Activated naive CD4-positive, alpha-beta T cell (primary cell): ENCODE data around the gene LINC01488.

Experiments
- DNase-seq, 4 experiments: peaks; one replicate each; lab custom pipeline; 2025; lab: John Stamatoyannopoulos, UW

The LINC01488 gene

DNA sequence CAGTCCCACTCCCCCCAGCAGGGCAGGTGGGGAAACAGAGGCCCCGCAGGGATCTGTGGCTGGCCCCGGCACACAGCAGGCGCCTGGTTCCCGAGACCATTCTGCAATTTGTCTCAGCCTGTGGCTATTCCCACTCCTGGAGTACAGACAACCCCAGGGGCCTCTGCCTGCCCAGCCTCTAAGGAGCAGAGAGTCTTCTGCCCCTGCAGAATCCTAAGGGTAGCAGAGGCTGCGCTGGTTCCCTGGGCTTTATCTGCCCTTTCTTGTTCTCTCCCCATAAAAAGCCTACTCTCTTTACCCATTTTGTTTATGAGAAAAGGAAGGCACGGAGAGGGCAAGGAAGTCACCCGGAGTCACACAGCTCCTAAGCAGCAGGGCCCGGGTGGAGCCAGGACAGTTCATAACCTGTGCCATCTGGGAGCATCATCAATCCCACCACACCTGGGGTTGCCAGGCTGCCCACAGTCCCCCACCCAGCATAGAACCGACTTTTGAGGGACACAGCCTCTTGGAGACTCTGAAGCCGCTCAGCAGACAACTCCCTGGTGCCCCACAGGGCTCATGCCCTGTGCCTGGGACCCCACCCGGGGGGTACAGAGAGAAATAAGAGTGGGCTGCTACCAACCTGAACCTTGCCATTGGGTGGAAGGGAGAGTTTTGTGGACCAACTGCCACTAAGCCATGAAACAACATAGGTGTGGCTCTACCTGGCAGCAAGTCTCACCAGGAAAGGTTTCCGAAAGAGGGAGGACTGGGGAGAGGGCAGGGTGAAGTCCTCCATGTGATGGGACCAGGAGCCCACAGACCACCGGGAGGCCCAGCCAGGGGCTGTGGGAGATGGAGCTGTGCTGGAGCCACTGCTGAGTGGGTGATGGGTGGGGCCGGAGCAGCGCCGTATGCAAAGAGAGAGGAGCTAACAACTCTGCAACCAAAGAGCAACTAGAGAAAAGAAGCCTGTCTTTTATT, 17.2 kb upstream of the LINC01488 start:
- no peak for DNase-seq

DNA sequence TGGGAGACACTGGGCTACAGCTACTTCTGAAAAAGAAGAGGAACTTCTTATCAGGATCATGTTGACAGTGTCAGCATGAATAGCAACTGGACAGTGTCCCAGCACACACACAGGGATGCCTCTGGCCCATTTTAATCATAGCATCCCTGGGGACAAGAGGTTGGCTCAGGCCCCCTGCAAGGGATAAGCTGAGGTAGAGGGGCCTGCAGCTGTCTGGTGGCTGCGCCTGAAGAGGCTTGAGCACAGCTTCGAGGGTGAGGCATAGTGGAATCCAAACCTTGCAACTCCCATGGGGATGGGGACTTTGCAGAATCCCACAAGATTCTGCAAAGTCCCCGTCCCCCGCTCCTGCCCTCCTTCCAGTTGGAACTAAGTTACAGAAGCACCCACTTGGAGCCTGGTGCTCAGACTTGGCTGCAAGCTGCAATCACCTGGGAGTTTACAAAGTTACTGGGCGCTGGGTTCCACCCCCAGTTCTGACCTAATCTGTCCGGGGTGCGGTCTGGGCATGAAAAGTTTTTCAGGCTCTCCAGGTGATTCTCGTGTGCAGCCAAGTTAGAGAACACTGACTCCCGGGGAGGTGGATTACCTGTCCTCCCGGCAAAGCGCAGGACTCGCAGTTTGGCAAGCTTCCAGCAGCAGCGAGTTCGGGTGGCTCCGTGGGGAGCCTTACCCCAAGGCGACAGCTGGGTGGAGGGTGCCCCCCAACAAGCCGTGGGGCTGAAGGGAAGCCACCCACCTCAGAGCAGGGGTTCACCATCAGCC, 16.0 kb upstream of the LINC01488 start:
- no peak for DNase-seq

DNA sequence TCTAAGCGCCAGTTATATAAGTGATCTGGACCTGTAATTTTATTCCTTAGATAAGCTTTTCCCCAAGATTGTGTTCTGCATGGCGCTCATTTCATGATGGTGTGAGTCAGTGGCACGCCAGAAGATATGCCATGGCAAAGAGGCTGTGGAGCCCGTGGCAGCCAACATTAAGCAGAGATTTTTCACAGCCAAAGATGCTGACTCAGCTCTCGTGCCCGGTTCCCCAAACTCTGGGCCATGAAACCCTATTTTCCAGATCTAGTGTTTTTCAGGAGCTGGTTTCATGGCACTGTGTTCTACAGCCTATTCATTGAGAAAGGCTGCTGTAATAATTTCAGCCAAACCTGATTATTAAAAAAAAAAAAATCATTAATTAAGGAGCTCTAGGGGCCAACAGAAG, 15.4 kb upstream of the LINC01488 start:
- DNase-seq: no peak

DNA sequence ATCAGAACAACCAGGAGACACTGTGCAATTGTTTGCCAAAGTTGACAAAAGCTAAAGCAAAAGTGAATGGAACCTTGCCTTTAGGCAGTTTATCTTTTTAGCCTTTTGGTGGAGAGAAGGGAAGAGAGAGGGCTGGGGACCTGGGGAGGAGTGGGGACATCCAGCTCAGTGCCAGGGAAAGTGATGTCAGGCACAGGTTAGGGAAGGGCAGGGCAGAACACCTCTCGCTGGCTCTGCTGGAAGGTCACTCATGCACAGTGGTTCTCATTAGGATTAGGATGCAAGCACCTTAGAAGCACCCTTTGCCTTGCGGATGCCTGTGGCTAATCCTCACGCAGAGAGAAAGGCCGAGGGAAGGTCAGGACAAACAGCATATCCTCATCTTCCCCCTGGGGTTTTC, 14.3 kb upstream of the LINC01488 start:
- no peak for DNase-seq

DNA sequence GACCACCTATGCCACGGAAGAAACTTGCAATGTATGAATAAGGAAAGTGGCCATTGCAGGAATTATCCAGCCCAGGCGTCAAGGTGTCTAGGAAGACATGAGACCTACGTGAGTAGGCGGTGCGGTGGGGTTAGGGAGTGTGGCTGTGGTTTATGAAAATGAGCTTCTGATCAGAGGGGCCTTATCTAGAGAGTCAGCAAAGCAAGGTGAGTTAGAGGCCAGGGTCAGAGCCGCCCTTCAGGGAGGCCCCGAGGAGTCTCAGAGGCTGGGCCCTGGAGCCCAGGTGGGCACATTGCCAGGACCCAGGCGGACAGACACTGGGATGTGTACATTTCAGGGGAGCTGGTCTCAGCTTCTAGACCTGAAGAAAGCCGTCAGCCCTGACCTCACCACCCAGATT, 13.8 kb upstream of the LINC01488 start:
- no peak for DNase-seq

DNA sequence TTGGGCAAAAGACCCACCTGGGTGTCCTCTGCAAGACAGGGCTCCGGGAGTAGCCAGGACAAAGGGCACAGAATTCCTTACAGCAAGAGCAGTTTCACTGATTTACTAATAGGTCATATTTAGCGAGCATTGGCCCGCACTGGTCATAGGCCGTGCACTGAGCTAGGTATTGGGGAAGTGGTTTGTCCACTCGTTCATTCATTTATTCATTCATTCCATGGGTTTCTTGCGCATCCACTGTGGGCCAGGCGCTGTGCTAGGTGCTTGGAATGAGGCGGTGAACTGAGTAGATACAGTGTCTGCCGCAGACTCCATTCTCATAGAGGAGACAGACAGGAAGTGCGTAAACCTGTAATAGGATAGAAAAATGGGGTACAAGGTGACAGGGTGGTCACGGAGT, 13.2 kb upstream of the LINC01488 start:
- no peak for DNase-seq

DNA sequence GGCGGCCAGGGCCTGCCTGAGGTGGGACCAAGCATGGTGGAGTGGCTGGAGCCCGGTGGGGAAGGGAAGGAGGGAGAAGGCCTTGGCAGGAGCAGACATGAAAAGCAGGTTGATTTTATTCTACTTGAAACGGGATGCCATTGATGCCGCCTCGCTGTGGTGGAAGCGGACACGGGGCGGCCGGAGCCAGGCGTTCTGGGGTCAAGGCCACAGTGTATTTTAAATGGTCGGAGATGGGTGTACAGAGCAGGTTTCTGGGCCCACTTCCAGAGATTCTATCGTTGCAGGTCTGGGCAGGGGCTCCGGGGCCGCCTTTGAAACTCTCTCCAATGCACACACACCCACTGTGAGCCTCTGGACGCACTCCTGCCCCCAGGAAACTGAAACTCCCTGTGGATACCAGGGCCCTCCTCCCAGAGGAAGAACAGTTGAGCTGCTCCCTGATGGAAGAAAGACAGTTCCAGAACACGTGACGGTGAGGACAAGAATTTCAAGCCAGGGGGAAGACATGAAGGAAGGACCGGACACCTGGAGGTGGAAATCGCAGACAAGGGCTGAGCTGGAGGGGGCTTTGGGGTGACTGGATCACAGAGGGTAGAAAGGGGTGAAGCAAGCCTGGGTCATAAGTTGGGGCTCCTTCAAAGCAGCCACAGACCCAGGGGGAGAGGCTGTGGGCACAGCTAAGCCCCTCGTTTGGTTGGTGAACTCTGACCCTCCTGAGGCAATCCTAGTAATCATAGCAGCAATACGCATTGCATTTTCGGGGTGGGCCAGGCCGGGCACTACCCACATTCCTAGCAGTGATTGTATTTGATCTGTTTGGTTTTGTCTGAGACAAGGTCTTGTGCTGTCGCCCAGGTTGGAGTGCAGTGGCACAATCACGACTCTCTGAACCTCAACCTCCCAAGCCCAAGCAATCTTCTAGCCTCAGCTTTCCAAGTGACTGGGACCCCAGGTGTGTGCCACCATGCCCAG, 12.3 kb upstream of the LINC01488 start:
- DNase-seq: no peak

DNA sequence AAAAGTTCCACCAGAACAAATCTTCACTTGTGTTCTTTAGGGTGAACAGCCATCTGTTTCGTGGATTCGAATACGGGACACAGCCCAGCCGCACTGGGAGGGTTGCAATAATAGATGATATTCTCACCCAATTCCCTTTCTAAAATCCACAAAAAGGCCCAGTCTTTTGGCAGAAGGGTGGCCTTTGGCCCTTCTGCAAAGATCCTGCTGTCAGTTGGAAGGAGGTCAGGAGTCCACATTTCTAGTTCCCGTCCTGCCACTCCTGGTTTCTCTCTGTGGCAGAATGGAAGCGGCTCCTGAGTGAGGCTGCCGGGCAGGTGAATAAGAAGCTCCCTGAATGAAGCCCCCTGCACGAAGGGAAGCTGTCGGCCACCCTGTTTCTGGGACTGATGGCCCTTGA, 11.2 kb upstream of the LINC01488 start:
- DNase-seq: no peak

DNA sequence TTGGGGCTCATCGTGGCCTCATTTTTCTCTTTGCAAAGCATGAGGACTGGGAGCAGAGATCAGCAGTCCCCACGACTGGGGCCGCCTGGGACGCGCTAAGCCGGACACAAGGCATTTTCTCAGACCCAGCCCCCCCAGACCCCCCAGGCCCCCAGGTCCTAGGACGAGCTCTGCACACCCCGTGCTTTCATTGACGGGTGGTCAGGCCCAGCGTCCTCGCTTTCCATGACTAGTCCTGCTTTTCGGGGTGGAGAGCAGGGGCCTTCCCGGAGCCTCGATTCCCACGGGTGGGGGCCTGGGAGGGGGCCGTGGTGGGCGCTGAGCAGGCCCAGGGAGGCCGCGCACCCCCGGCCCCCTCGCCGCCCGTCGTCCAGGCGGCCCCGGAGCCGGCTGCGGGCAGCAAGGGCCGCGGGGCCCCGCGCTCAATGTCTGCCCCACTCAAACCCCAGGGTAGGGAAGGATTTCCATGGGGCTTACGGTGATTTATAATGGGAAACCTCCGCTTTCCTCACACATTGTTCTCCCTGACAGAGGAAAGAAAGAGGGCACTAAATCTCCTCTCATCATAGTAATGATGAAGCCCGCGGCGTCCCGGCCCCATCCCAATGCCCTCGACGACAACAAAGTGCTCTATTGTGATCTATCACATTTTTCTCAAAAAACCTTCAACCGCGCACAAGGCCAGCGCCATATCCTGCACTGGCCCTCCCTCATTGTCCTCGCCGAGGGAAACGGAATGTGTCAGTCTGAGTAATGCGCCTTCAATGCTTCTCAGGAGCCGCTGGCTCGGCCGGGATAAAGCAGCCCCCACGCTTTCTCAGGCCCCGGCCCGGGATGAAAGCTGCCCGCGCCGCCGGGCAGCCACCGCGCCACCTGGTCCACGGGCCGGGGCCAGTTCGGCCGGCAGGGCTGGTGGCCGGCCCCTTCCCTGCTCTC, 10.4 kb upstream of the LINC01488 start:
- DNase-seq: no peak

DNA sequence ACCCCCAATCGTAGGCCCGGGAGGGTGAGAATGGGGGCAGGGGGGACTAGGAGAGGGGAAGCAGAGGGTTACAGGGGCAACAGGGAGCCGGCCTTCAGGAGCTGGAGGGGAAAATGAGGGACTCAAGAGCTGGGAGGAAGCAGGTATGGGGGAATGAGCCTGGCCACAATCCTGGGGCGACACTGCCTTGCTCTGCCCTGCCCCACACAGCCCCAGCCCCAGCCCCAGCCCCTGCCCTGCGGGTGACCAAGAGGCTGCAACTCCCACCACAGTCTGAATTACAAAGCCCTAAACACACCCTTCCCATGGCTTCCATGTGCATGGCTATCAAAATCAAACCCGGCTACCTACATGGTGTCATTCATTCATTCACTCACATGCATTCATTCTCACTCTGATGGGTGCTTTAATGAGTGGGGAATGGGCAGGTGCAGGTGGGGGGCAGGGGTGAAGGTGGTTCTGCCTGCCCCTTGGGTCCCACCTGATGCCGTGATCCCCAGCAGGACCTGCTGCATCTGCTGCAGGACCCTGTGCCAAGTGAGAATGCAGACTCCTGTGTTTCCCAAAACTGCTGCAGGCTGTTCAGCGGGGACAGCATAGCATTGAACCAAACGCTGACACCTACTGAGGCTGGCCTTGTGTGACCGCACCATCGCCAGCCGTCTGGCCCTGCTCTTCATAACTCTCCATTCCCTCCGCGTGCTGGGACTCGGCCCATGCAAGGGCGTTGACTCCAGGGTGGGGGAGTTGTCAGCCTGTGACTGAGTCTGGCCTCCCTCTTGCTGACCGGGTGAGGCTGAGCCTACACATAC, 9.5 kb upstream of the LINC01488 start:
- no peak for DNase-seq

DNA sequence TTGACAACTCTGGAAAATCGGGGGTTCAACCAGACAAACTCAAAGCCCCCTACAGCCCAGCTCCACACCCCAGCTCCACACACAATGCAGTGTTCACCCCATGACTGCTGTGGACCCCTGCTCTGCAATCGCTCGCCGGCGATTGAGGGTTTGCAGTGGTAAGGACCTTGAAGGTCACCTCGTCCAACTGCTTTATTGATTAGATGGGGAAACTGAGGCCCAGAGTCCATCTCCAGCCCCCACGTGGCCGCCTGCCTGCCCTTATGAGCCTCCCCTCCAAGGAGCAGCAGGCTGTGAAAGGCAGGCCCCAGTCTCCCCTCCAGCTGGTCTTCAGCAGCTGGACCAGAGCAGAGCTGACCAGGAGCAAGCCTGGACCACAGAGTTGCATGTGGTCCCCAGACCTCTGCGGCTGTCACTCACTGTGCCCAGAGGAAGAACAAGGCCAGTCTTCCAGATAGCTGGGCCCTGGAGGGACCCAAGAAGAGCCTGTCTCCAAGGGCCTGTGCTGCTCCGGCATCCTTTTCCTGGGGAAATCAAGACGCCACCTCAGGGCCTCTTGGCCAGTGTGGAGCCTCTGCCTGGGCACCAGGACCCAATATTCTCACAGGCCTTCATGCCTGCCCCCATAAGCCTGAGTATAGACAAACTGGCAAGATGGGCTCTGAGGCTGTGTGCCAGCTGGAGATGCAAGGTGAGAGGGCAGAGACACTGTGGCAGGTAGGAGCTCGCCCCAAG, 8.8 kb upstream of the LINC01488 start:
- DNase-seq: no peak

DNA sequence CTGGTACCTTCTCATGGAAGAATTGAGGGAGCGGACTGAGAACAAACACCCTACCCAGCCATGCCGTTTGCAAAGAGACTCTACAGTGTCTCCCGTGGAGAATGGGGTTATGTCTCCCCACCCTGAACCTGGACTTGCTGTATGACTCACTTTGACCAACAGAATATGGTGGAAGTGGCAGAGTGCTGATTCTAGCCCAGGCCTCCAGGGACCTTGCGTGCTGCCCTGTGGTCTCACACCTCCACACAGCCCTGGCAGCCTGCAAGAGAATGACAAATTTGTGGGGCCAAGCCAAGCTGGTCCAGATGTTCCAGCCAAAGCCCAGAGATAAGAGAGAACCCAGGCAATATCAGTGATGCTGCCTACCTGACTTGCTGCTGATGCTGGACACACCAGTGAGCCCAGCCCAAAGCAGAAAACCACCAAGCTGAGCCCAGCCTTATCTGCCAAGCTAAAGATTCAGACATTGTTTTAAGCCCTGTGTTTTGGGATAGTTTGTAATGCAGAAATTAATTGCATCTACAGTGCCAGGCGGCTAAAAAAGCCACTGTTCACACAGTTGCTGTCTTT, 8.1 kb upstream of the LINC01488 start:
- DNase-seq: no peak

DNA sequence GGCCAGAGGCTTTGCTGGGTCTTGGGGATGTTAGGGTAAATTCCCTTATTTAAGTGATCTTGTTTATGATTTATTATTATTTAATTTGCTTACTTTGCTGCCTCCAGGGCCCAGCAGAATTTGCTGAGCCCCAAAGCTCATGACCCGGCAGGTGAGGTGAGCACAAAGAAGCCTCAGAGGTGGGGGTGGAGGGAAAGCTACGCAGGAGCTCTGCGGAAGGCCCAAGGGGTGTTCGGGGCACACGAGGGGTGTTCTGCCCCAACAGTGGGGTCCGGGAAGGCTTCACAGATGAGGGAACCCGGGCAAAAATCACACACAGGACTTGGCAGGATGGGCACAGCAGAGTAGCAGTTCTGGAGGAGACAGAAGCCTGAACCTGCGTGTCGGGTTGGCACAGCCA, 6.7 kb upstream of the LINC01488 start:
- no peak for DNase-seq

DNA sequence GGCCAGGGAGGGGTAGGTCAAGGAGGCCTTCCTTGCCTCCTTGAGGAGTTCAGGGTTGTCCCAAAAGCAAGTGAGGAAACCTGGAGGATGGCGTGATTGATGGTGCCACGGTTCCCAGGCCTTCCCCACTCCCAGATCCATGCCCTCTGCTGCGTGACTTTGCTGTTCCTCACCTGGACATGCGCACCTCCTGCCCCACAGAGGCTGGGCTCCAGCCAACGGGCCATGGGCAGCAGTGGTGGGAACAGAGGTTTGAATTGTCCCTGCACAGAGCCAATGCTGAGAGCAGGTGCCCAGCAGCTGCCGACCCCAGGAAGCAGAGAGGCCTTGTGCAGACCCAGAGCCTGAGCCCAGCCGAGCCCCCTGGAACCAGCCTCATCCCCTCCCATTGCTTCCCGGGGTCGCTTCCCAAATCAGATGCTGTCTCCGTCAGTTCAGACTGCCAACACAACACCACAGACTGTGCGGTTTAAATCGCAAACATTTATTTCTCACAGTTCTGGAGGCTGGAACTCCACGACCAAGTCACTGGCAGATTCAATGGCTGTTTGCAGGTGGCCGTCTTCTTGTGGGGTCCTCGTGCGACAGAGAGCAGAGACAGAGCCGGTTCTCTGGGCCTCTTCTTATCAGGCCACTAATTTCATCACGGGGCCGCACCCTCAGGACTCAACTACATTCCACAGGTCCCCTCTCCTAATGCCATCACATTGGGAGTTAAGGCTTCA, 6.2 kb upstream of the LINC01488 start:
- no peak for DNase-seq

DNA sequence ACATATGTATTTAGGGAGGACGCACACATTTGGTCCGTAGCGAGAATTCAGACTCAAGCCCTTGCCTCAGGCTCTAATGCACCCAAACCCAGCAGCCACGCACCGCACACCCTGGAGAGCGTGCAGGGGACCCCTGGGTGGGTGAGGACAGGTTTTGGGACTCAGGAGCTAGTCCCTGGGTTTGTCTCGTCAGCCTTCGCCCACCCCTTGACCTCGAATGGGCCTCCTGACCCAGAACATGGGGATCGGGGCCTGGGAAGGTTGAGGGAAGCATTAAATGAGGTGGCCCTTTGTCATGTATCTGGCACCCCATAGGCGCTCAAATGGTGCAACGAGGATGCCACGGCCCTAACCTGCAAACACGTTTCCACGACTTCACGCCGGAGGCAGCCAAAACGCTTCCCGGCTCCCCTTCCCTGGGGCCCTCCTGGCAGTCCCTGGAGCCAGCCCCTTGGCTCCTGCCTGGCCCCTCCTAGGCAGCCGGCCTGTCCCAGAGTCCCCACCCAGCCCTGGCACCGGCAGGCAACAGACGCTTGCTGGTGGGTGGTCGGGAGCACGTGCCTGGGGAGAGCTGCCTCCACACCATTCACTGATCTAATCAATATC, 5.5 kb upstream of the LINC01488 start:
- no peak for DNase-seq

DNA sequence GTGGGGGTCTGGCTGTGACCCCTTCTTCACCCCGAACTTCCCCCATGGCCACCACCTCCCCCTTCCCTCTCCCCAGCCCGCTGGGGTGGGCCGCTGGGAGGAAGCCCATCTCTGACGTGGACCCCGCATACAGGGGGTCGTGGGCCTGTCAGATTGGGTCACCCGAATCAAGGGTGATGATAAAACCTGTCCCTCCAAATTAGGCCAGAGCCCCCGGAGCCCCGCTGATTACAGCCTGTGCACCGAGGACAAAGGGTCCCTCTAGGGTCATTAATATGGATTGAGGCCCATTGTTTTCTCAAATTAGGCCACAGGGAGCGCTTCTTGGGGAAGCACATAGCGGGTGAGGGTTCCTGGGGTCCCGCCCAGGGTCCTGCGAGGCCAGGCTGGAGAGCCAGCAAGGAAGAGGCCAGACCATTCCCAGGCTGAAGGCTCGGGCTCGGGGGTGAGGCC, 4.9 kb upstream of the LINC01488 start:
- no peak for DNase-seq

DNA sequence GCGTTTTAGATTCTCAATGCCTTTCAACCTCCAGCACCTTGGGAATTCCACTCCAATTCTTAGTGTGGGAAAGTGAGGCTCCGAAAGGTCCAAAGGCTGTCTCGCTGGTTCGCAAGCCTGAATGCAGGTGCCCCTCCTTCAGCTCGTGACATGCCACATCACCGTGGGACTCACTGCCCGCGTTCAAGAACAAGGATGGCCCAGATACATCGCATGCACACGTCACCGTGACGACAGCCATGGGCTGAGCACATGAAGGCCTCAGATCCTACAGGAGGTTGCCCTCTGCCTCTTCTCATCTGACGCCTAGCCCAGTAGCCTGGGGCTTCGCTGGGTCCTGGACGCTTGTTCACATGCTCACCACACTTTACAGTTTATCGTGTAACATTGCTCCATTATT, 4.4 kb upstream of the LINC01488 start:
- no peak for DNase-seq
